WTC11 (cell line): ENCODE results near the gene PMFBP1. TPM values are rescaled to one million over a fixed set of nuclear protein-coding genes. Genes with fewer than 3 reads are reported as not detected.

Experiments
- ATAC-seq: fragments of 200-7000 bp; cut with Tn5 transposase; 2 replicates; pipeline ENCODE4 v1.10.0; 2021; ENCODE audit warnings: mild to moderate bottlenecking, moderate library complexity
- CTCF ChIA-PET: fragments of 300-600 bp; sonication (Branson Sonifier 250); formaldehyde crosslinking; loops from one replicate; lab custom pipeline; 2021; ENCODE audit warnings: antibody characterized with exemption; lab: Charles Lee
- POLR2A ChIA-PET: fragments of 350-600 bp; sonication (Branson Sonifier 250); formaldehyde crosslinking; loops from one replicate; lab custom pipeline; 2021; ENCODE audit warnings: antibody characterized with exemption; lab: Charles Lee
- DNase-seq: peaks from one replicate; pipeline ENCODE4 v3.0.0; 2021; ENCODE audit warnings: low spot score
- H3K27ac Mint-ChIP-seq: 2 replicates; pipeline ENCODE4 v1.8.0; 2021; ENCODE audit warnings: mixed read lengths
- H3K27me3 Mint-ChIP-seq: 2 replicates; pipeline ENCODE4 v1.8.0; 2021; ENCODE audit warnings: low read depth, mild to moderate bottlenecking, moderate library complexity, mixed read lengths
- H3K36me3 Mint-ChIP-seq: 2 replicates; pipeline ENCODE4 v1.8.0; 2021; ENCODE audit warnings: mixed read lengths
- H3K4me1 Mint-ChIP-seq: 2 replicates; pipeline ENCODE4 v1.8.0; 2022; ENCODE audit warnings: mixed read lengths
- H3K4me3 Mint-ChIP-seq: 2 replicates; pipeline ENCODE4 v1.8.0; 2021; ENCODE audit warnings: mild to moderate bottlenecking, moderate library complexity, mixed read lengths
- H3K9me3 Mint-ChIP-seq: 2 replicates; pipeline ENCODE4 v1.8.0; 2021; ENCODE audit warnings: mixed read lengths
- CBFB ChIP-seq: sonication (generic); formaldehyde crosslinking; IDR thresholded peaks from 2 replicates; pipeline ENCODE4 v1.8.1; 2022; ENCODE audit warnings: mild to moderate bottlenecking, low read depth, missing genetic modification reagents
- ESRRA ChIP-seq: sonication (generic); formaldehyde crosslinking; IDR thresholded peaks from 2 replicates; pipeline ENCODE4 v1.8.1; 2022; ENCODE audit warnings: mild to moderate bottlenecking, missing genetic modification reagents, borderline replicate concordance
- ETV6 ChIP-seq: sonication (generic); formaldehyde crosslinking; IDR thresholded peaks from 2 replicates; pipeline ENCODE4 v1.8.1; 2022; ENCODE audit warnings: mild to moderate bottlenecking, missing genetic modification reagents
- FOXK1 ChIP-seq: sonication (generic); formaldehyde crosslinking; IDR thresholded peaks from 2 replicates; pipeline ENCODE4 v1.8.0; 2022; ENCODE audit warnings: mild to moderate bottlenecking, moderate library complexity, missing genetic modification reagents
- GTF2I ChIP-seq: fragments of 250-450 bp; sonication (Bioruptor Pico); conservative IDR thresholded peaks from 2 replicates; pipeline ENCODE4 v1.4.0; 2021; ENCODE audit warnings: mild to moderate bottlenecking
- JAZF1 ChIP-seq: fragments of 250-450 bp; sonication (Bioruptor Pico); IDR thresholded peaks from 2 replicates; pipeline ENCODE4 v1.9.0; 2021; ENCODE audit warnings: moderate library complexity, mild to moderate bottlenecking, inconsistent platforms
- JUN ChIP-seq: sonication (generic); formaldehyde crosslinking; IDR thresholded peaks from 2 replicates; pipeline ENCODE4 v1.8.0; 2023; ENCODE audit warnings: mild to moderate bottlenecking, missing genetic modification reagents
- KAT7 ChIP-seq: sonication (generic); formaldehyde crosslinking; IDR thresholded peaks from 2 replicates; pipeline ENCODE4 v1.8.1; 2023; ENCODE audit warnings: missing genetic modification reagents, mild to moderate bottlenecking, borderline replicate concordance
- MYBL2 ChIP-seq: sonication (generic); formaldehyde crosslinking; IDR thresholded peaks from 2 replicates; pipeline ENCODE4 v1.8.1; 2023; ENCODE audit warnings: mild to moderate bottlenecking, moderate library complexity, missing genetic modification reagents
- NFE2L1 ChIP-seq: sonication (generic); formaldehyde crosslinking; IDR thresholded peaks from 2 replicates; pipeline ENCODE4 v1.8.1; 2023; ENCODE audit warnings: missing genetic modification reagents
- NR1H2 ChIP-seq: sonication (generic); formaldehyde crosslinking; IDR thresholded peaks from 2 replicates; pipeline ENCODE4 v1.9.0; 2021; ENCODE audit warnings: mild to moderate bottlenecking, moderate library complexity, missing genetic modification reagents
- NR2C2 ChIP-seq: sonication (generic); formaldehyde crosslinking; IDR thresholded peaks from 2 replicates; pipeline ENCODE4 v1.8.0; 2022; ENCODE audit warnings: mild to moderate bottlenecking, missing genetic modification reagents
- NR3C1 ChIP-seq: sonication (generic); formaldehyde crosslinking; conservative IDR thresholded peaks from 2 replicates; pipeline ENCODE4 v1.8.1; 2023; ENCODE audit warnings: low read depth, mild to moderate bottlenecking, missing genetic modification reagents
- OVOL2 ChIP-seq: fragments of 250-450 bp; sonication (Bioruptor Pico); IDR thresholded peaks from 2 replicates; pipeline ENCODE4 v1.9.0; 2021; ENCODE audit warnings: mild to moderate bottlenecking, borderline replicate concordance
- SP1 ChIP-seq: sonication (generic); formaldehyde crosslinking; conservative IDR thresholded peaks from 2 replicates; pipeline ENCODE4 v1.8.1; 2022; ENCODE audit warnings: missing genetic modification reagents
- TEAD4 ChIP-seq: sonication (generic); formaldehyde crosslinking; IDR thresholded peaks from 2 replicates; pipeline ENCODE4 v1.8.0; 2022; ENCODE audit warnings: mild to moderate bottlenecking, missing genetic modification reagents
- TP53 ChIP-seq: sonication (generic); formaldehyde crosslinking; IDR thresholded peaks from 2 replicates; pipeline ENCODE4 v1.8.1; 2023; ENCODE audit warnings: mild to moderate bottlenecking, missing genetic modification reagents
- ZNF219 ChIP-seq: sonication (generic); formaldehyde crosslinking; IDR thresholded peaks from 2 replicates; pipeline ENCODE4 v1.8.0; 2023; ENCODE audit warnings: missing genetic modification reagents, mild to moderate bottlenecking, borderline replicate concordance
- ZNF232 ChIP-seq: sonication (generic); formaldehyde crosslinking; IDR thresholded peaks from 2 replicates; pipeline ENCODE4 v1.8.0; 2022; ENCODE audit warnings: mild to moderate bottlenecking, missing genetic modification reagents
- ZNF416 ChIP-seq: fragments of 250-450 bp; sonication (Bioruptor Pico); IDR thresholded peaks from 2 replicates; pipeline ENCODE4 v1.9.0; 2021; ENCODE audit warnings: mild to moderate bottlenecking, inconsistent platforms
- ZNF423 ChIP-seq: fragments of 250-450 bp; sonication (Bioruptor Pico); IDR thresholded peaks from 2 replicates; pipeline ENCODE4 v2.1.2; 2022; ENCODE audit warnings: mild to moderate bottlenecking, moderate library complexity
- ZNF671 ChIP-seq: fragments of 250-450 bp; sonication (Bioruptor Pico); IDR thresholded peaks from 2 replicates; pipeline ENCODE4 v1.8.0; 2021; ENCODE audit warnings: mild to moderate bottlenecking
- total RNA-seq: library from RNA; stranded (reverse); gene quantifications from 3 replicates; pipeline ENCODE4 v1.2.3, GENCODE V29; 2021
- TF ChIP-seq, protein P1 (sequence below): fragments of 250-450 bp; sonication (Bioruptor Pico); IDR thresholded peaks from 2 replicates; pipeline ENCODE4 v2.1.2; 2022; ENCODE audit warnings: mild to moderate bottlenecking, moderate library complexity
- TF ChIP-seq, protein P2 (sequence below): sonication (generic); formaldehyde crosslinking; IDR thresholded peaks from 2 replicates; pipeline ENCODE4 v1.8.1; 2023; ENCODE audit warnings: mild to moderate bottlenecking, missing genetic modification reagents, moderate library complexity
- TF ChIP-seq, protein P3 (sequence below): fragments of 250-450 bp; sonication (Bioruptor Pico); IDR thresholded peaks from 2 replicates; pipeline ENCODE4 v1.8.0; 2021; ENCODE audit warnings: mild to moderate bottlenecking
- TF ChIP-seq, protein P4 (sequence below): sonication (generic); formaldehyde crosslinking; IDR thresholded peaks from 2 replicates; pipeline ENCODE4 v1.8.1; 2022; ENCODE audit warnings: missing genetic modification reagents, borderline replicate concordance
- TF ChIP-seq, protein P5 (sequence below): sonication (generic); formaldehyde crosslinking; conservative IDR thresholded peaks from 2 replicates; pipeline ENCODE4 v1.8.1; 2022; ENCODE audit warnings: mild to moderate bottlenecking, missing genetic modification reagents
- TF ChIP-seq, protein P6 (sequence below): sonication (generic); formaldehyde crosslinking; IDR thresholded peaks from 2 replicates; pipeline ENCODE4 v1.8.0; 2022; ENCODE audit warnings: mild to moderate bottlenecking, missing genetic modification reagents
- TF ChIP-seq, protein P7 (sequence below): sonication (generic); formaldehyde crosslinking; IDR thresholded peaks from 2 replicates; pipeline ENCODE4 v1.8.1; 2022; ENCODE audit warnings: low read depth, mild to moderate bottlenecking, moderate library complexity, missing genetic modification reagents, borderline replicate concordance

PMFBP1 gene
- total RNA-seq, 1 experiment from 2014 or later: 1.9 TPM

DNA sequence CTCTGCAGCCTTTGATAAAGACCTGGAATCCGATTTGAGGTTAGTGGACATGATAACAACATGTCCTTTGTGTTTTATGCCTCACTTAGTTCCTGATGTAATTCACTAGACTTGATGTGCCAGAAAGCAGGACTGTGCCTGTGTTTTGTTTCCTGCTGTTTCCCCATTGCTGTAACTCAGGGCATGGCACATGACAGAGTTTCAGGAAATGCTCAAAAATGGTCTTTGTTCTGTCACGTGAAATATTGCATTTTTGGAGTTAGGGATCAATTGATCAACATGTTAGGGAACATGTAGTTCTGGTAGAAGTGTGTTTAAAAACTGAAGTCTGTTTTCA is 45.6 kb downstream of the PMFBP1 start:
- Mint-ChIP-seq H3K27me3 (no peaks in the 10 kb centered on the region; the same call in 1 of the 2 replicates), H3K9me3 (no peaks in the 10 kb centered on the region), H3K4me1 (peaks cover 27% of the 10 kb centered on the region), H3K36me3 (peaks cover 5% of the 10 kb centered on the region; the same call in 1 of the 2 replicates), H3K4me3 (no peak overlapping the region), H3K27ac (no peak overlapping the region)
- no peak for ATAC-seq
- no peak for DNase-seq
- no peak for TF ChIP-seq ZNF232
- no peak for TF ChIP-seq NR3C1 (CRISPR knock-in tag)
- no peak for TF ChIP-seq ZNF423 (CRISPR knock-in tag)
- no peak for TF ChIP-seq JUN (CRISPR knock-in tag)
- no peak for TF ChIP-seq ESRRA (CRISPR knock-in tag)
- TF ChIP-seq, protein P1, sequence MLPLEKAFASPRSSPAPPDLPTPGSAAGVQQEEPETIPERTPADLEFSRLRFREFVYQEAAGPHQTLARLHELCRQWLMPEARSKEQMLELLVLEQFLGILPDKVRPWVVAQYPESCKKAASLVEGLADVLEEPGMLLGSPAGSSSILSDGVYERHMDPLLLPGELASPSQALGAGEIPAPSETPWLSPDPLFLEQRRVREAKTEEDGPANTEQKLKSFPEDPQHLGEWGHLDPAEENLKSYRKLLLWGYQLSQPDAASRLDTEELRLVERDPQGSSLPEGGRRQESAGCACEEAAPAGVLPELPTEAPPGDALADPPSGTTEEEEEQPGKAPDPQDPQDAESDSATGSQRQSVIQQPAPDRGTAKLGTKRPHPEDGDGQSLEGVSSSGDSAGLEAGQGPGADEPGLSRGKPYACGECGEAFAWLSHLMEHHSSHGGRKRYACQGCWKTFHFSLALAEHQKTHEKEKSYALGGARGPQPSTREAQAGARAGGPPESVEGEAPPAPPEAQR: no peak
- TF ChIP-seq, protein P2, sequence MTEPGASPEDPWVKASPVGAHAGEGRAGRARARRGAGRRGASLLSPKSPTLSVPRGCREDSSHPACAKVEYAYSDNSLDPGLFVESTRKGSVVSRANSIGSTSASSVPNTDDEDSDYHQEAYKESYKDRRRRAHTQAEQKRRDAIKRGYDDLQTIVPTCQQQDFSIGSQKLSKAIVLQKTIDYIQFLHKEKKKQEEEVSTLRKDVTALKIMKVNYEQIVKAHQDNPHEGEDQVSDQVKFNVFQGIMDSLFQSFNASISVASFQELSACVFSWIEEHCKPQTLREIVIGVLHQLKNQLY: no peak
- TF ChIP-seq, protein P3, sequence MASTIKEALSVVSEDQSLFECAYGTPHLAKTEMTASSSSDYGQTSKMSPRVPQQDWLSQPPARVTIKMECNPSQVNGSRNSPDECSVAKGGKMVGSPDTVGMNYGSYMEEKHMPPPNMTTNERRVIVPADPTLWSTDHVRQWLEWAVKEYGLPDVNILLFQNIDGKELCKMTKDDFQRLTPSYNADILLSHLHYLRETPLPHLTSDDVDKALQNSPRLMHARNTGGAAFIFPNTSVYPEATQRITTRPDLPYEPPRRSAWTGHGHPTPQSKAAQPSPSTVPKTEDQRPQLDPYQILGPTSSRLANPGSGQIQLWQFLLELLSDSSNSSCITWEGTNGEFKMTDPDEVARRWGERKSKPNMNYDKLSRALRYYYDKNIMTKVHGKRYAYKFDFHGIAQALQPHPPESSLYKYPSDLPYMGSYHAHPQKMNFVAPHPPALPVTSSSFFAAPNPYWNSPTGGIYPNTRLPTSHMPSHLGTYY (CRISPR knock-in tag): no peak
- TF ChIP-seq NR1H2: no peak
- TF ChIP-seq TEAD4 (CRISPR knock-in tag): no peak
- TF ChIP-seq KAT7 (CRISPR knock-in tag): no peak
- TF ChIP-seq FOXK1 (CRISPR knock-in tag): no peak
- no peak for TF ChIP-seq NR2C2 (CRISPR knock-in tag)
- TF ChIP-seq ZNF416: no peak
- TF ChIP-seq, protein P4, sequence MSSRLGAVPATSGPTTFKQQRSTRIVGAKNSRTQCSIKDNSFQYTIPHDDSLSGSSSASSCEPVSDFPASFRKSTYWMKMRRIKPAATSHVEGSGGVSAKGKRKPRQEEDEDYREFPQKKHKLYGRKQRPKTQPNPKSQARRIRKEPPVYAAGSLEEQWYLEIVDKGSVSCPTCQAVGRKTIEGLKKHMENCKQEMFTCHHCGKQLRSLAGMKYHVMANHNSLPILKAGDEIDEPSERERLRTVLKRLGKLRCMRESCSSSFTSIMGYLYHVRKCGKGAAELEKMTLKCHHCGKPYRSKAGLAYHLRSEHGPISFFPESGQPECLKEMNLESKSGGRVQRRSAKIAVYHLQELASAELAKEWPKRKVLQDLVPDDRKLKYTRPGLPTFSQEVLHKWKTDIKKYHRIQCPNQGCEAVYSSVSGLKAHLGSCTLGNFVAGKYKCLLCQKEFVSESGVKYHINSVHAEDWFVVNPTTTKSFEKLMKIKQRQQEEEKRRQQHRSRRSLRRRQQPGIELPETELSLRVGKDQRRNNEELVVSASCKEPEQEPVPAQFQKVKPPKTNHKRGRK: no peak
- TF ChIP-seq, protein P5, sequence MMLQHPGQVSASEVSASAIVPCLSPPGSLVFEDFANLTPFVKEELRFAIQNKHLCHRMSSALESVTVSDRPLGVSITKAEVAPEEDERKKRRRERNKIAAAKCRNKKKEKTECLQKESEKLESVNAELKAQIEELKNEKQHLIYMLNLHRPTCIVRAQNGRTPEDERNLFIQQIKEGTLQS (CRISPR knock-in tag): no peak
- TF ChIP-seq SP1: no peak
- TF ChIP-seq, protein P6, sequence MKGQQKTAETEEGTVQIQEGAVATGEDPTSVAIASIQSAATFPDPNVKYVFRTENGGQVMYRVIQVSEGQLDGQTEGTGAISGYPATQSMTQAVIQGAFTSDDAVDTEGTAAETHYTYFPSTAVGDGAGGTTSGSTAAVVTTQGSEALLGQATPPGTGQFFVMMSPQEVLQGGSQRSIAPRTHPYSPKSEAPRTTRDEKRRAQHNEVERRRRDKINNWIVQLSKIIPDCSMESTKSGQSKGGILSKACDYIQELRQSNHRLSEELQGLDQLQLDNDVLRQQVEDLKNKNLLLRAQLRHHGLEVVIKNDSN (CRISPR knock-in tag): no peak
- TF ChIP-seq OVOL2: no peak
- ChIA-PET CTCF (interaction anchor here (2.5 kb wide), 1 partner anchor 24 kb away, joined by 68 read pairs; no protein-coding TSS in a partner anchor), POLR2A (no interaction called here)

DNA sequence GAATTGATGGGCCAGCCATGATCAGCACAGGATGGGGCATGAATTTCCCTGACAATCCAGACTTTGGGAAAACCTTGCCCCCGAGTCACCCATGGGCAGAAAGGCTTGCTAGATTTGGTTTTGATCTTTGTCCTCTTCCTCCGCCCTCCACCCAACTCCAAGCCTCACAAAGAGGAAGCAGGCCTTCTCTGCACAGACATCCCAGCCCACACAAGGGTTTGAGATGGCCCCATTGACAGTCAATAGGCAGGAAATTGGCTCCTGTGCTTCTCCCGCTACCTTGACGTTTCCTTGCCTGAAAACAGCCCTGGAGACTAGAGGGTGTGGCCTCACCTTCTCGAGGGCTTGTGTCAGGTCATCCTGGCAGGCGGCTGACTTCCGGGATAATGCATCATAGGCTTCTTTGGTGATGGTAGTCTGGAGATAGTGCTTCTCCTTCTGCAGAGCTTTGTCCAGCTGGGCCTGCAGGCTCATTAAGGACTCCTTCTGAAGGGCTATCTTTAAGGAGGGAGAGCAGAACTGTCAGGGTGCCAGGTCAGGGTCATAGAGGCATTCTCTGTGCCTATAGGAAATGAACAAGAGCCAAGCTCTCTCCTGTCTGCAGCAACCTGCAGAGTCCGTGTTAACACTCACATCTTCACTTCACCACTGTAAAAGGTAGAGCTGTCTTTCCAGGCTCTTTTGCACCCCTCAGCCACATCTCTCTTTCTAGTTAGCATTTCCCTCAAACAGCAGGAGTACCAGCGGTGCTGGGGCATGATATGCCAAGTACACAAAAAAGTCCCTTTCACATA is 46.1 kb downstream of the PMFBP1 start:
- ATAC-seq (no peak), DNase-seq (no peak)
- Mint-ChIP-seq H3K36me3 (peaks cover 5% of the 10 kb centered on the region; the same call in 1 of the 2 replicates), H3K27me3 (no peaks in the 10 kb centered on the region; the same call in 1 of the 2 replicates), H3K4me3 (no peak overlapping the region), H3K4me1 (peaks cover 22% of the 10 kb centered on the region), H3K27ac (no peak overlapping the region), H3K9me3 (no peaks in the 10 kb centered on the region)
- POLR2A ChIA-PET: interaction anchor here (1.9 kb wide), 1 partner anchor 24 kb away, joined by 8 read pairs; no protein-coding TSS in a partner anchor
- CTCF ChIA-PET: interaction anchor here (0.5 to 2.5 kb wide), 23 partner anchors 14 to 1100 kb away, joined by 3 to 68 read pairs (median 5); partner anchors contain the start of genes DHX38 and TXNL4B
- TF ChIP-seq FOXK1 (CRISPR knock-in tag) (no peak), NR2C2 (CRISPR knock-in tag) (no peak), TP53 (CRISPR knock-in tag) (no peak), GTF2I (CRISPR knock-in tag) (no peak), ZNF423 (CRISPR knock-in tag) (no peak), ZNF671 (CRISPR knock-in tag) (no peak), ZNF416 (no peak), ESRRA (CRISPR knock-in tag) (no peak), MYBL2 (no peak), NFE2L1 (no peak), JAZF1 (CRISPR knock-in tag) (no peak), ZNF219 (no peak), CBFB (CRISPR knock-in tag) (no peak), NR1H2 (no peak), ETV6 (no peak)
- TF ChIP-seq, protein P7, sequence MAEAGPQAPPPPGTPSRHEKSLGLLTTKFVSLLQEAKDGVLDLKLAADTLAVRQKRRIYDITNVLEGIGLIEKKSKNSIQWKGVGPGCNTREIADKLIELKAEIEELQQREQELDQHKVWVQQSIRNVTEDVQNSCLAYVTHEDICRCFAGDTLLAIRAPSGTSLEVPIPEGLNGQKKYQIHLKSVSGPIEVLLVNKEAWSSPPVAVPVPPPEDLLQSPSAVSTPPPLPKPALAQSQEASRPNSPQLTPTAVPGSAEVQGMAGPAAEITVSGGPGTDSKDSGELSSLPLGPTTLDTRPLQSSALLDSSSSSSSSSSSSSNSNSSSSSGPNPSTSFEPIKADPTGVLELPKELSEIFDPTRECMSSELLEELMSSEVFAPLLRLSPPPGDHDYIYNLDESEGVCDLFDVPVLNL: no peak
- TF ChIP-seq, protein P5 (CRISPR knock-in tag): no peak
